HepG2 (cell line): ENCODE measurements around the gene ZMYND8. TPM values are rescaled to one million over a fixed set of nuclear protein-coding genes. Genes with fewer than 3 reads are reported as not detected.

Experiments used
- DNMT3B ChIP-seq: conservative IDR thresholded peaks from 2 replicates; pipeline ENCODE4 v1.6.1; 2016; ENCODE audit warnings: missing biosample characterization, control low read depth
- FOXK2 ChIP-seq: fragments of 450-650 bp; IDR thresholded peaks from 2 replicates; pipeline ENCODE4 v1.6.1; 2016
- GFI1 ChIP-seq: sonication (generic); formaldehyde crosslinking; IDR thresholded peaks from 2 replicates; pipeline ENCODE4 v1.5.0; 2020; ENCODE audit warnings: missing genetic modification reagents, mild to moderate bottlenecking, borderline replicate concordance
- LCORL ChIP-seq, 2 experiments: fragments of 450-650 bp in 1 of 2; sonication (generic) in 1 of 2; formaldehyde crosslinking in 1 of 2; IDR thresholded peaks; 2 replicates each; pipeline versions ENCODE4 v1.5.0 to v1.6.1; 2017 to 2020; ENCODE audit warnings: antibody characterized with exemption in 1 of 2, missing genetic modification reagents in 1 of 2
- MAZ ChIP-seq, 2 experiments: sonication (generic) in 1 of 2; formaldehyde crosslinking in 1 of 2; IDR thresholded peaks; 2 replicates each; pipeline versions ENCODE4 v1.5.0 to v1.6.1; 2012 to 2020; ENCODE audit warnings: low read depth in 2 of 2, mild to moderate bottlenecking in 2 of 2, borderline replicate concordance in 1 of 2, improper control_type of control experiment in 1 of 2, low read length in 1 of 2, missing genetic modification reagents in 1 of 2, moderate library complexity in 1 of 2
- NBN ChIP-seq: fragments of 450-650 bp; conservative IDR thresholded peaks from 2 replicates; pipeline ENCODE4 v1.6.1; 2017
- NFATC3 ChIP-seq: sonication (generic); formaldehyde crosslinking; IDR thresholded peaks from 2 replicates; pipeline ENCODE4 v1.5.1; 2020; ENCODE audit warnings: mild to moderate bottlenecking, missing genetic modification reagents
- PAX8 ChIP-seq: sonication (generic); formaldehyde crosslinking; IDR thresholded peaks from 2 replicates; pipeline ENCODE4 v1.8.0; 2022; ENCODE audit warnings: mild to moderate bottlenecking, missing genetic modification reagents, borderline replicate concordance
- RBAK ChIP-seq: sonication (generic); formaldehyde crosslinking; IDR thresholded peaks from 2 replicates; pipeline ENCODE4 v1.5.1; 2020; ENCODE audit warnings: mild to moderate bottlenecking, missing genetic modification reagents
- RBM39 ChIP-seq: fragments of 200-400 bp; formaldehyde crosslinking; IDR thresholded peaks from one replicate; pipeline ENCODE4 v1.6.1; 2018; ENCODE audit warnings: antibody characterized with exemption, mild to moderate bottlenecking, low read depth, low read length; ENCODE audit not compliant: poor library complexity, severe bottlenecking
- RELA ChIP-seq: sonication (generic); formaldehyde crosslinking; IDR thresholded peaks from 2 replicates; pipeline ENCODE4 v1.4.0; 2020; ENCODE audit warnings: missing genetic modification reagents
- SIX1 ChIP-seq: sonication (generic); formaldehyde crosslinking; IDR thresholded peaks from 2 replicates; pipeline ENCODE4 v1.4.0; 2020; ENCODE audit warnings: missing genetic modification reagents, borderline replicate concordance
- TP53 ChIP-seq: sonication (generic); formaldehyde crosslinking; conservative IDR thresholded peaks from 2 replicates; pipeline ENCODE4 v1.4.0; 2020; ENCODE audit warnings: missing genetic modification reagents
- ZFP1 ChIP-seq: IDR thresholded peaks from 2 replicates; pipeline ENCODE4 v1.6.1; 2016
- ZNF3 ChIP-seq: IDR thresholded peaks from 2 replicates; pipeline ENCODE4 v1.7.0; 2017; ENCODE audit warnings: inconsistent platforms
- ZNF33B ChIP-seq: sonication (generic); formaldehyde crosslinking; IDR thresholded peaks from 2 replicates; pipeline ENCODE4 v1.5.1; 2020; ENCODE audit warnings: mild to moderate bottlenecking, missing genetic modification reagents
- ZNF350 ChIP-seq: sonication (generic); formaldehyde crosslinking; IDR thresholded peaks from 2 replicates; pipeline ENCODE4 v1.4.0; 2020; ENCODE audit warnings: mild to moderate bottlenecking, low read depth, missing genetic modification reagents, borderline replicate concordance
- ZNF747 ChIP-seq: sonication (generic); formaldehyde crosslinking; IDR thresholded peaks from 2 replicates; pipeline ENCODE4 v1.8.1; 2023; ENCODE audit warnings: missing genetic modification reagents, mild to moderate bottlenecking, borderline replicate concordance
- polyA plus RNA-seq, 8 experiments: library from polyadenylated mRNA; depleted of rRNA in 3 of 8; stranded (reverse) in 7 of 8; unstranded in 1 of 8; fragments of >200 nt; fragmentation: Illumina TruSeq in 4 of 8; extraction: Trizol in 4 of 8; gene quantifications; 2 replicates each; pipeline versions ENCODE4 v1.2.1 to v1.2.3, GENCODE V29; 2011 to 2016; ENCODE audit warnings: low read depth in 4 of 8, missing spikeins in 1 of 8, mixed read lengths in 1 of 8; ENCODE audit not compliant: insufficient read depth in 1 of 8
- total RNA-seq, 5 experiments: library from RNA; depleted of rRNA; stranded (reverse); fragments of >200 nt; fragmentation: Illumina TruSeq; extraction: Trizol; gene quantifications; 2 replicates each; pipeline ENCODE4 v1.2.3, GENCODE V29; 2016; ENCODE audit warnings: low read depth in 1 of 5
- TF ChIP-seq, protein P1 (sequence below): sonication (generic); formaldehyde crosslinking; IDR thresholded peaks from 2 replicates; pipeline ENCODE4 v1.5.1; 2020; ENCODE audit warnings: missing genetic modification reagents, mild to moderate bottlenecking, borderline replicate concordance
- TF ChIP-seq, protein P2 (sequence below): sonication (generic); formaldehyde crosslinking; conservative IDR thresholded peaks from 2 replicates; pipeline ENCODE4 v1.8.0; 2022; ENCODE audit warnings: missing genetic modification reagents
- TF ChIP-seq, protein P3 (sequence below): sonication (generic); formaldehyde crosslinking; IDR thresholded peaks from 2 replicates; pipeline ENCODE4 v1.8.0; 2023; ENCODE audit warnings: mild to moderate bottlenecking, missing genetic modification reagents
- TF ChIP-seq, protein P4 (sequence below): sonication (generic); formaldehyde crosslinking; IDR thresholded peaks from 2 replicates; pipeline ENCODE4 v1.9.0; 2021; ENCODE audit warnings: missing genetic modification reagents, mild to moderate bottlenecking, borderline replicate concordance

Gene ZMYND8
- total and polyA plus RNA-seq, 2 of the 13 experiments (the other 11 are each of a cell fraction or from before 2014, with no cell fraction given): 53.9 to 84.7 TPM

DNA sequence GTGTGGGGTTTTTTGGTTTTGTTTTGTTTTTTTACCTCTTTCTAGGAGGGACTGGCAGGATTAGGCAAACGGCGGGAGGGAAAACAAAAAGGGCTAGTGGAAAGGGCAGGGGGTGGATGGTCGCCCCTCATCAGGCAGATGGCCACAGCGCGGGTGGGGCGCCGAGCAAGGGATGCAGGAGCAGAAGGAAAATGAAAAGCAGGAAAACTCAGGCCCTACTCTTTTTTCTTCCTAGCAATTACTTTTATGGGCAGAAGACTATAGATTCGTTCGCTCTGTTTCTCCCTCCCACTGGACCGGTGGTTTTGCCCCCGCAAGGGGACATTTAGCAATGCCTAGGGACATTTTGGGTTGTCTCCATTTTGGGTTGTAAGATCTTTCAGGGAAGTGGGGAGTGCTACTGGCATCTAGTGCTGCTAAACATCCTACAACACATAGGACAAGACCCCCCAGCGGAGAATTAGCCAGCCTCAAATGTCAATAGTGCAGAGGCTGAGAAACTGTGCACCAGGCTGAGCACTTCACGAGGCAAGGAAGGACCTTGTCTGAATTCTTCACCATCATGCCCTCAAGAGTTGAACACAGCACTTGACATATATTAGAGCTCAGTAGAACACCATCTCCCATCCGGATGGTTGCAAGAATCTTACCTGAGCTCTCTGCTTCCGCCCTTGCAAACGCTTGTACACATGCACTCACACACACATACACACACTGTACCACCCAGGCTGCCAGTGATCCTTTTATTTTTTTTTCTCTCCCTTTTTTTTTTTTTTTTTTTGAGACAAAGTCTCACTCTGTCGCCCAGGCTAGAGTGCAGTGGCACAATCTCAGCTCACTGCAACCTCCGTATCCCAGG is 4.8 kb upstream of the ZMYND8 start (continued):
- TF ChIP-seq, protein P1, sequence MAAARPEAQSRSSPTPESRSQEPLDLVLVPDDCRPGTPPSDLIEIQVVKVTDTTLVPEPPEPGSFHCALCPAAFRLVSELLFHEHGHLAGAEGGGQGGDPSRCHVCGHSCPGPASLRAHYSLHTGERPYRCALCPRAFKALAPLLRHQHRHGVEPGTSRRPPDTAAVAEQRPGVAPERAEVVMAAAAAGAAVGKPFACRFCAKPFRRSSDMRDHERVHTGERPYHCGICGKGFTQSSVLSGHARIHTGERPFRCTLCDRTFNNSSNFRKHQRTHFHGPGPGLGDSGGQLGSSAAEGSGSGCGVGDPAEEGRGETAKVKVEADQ (CRISPR knock-in tag): 0 out of 2 replicates have a peak, but pooled peaks have one; percentile 67
- TF ChIP-seq ZNF33B (CRISPR knock-in tag) (peak; percentile 12; the same call in 1 of the 2 replicates), NFATC3 (0 out of 2 replicates have a peak, but pooled peaks have one; percentile 62), LCORL (IDR thresholded peaks at IDR 0.05) (no peak), LCORL (CRISPR knock-in tag; IDR thresholded peaks at IDR 0.05) (no peak; the same call in 1 of the 2 replicates), RBAK (0 out of 2 replicates have a peak, but pooled peaks have one; percentile 4), PAX8 (CRISPR knock-in tag) (no peak), NBN (0 out of 2 replicates have a peak, but pooled peaks have one; percentile 50), ZNF747 (peak; percentile 63; the same call in 1 of the 2 replicates), GFI1 (CRISPR knock-in tag) (peak; percentile 13; the same call in 1 of the 2 replicates), ZFP1 (CRISPR knock-in tag) (0 out of 2 replicates have a peak, but pooled peaks have one; percentile 1), RBM39 (peak; percentile 74), MAZ (IDR thresholded peaks at IDR 0.05; ENCODE audit: borderline replicate concordance, low read depth, low read length) (peak; percentile 20; the same call in 1 of the 2 replicates), MAZ (CRISPR knock-in tag; IDR thresholded peaks at IDR 0.05; ENCODE audit: low read depth) (no peak), FOXK2 (0 out of 2 replicates have a peak, but pooled peaks have one; percentile 3), ZNF350 (0 out of 2 replicates have a peak, but pooled peaks have one; percentile 0), RELA (CRISPR knock-in tag) (0 out of 2 replicates have a peak, but pooled peaks have one; percentile 22), SIX1 (CRISPR knock-in tag) (no peak), TP53 (CRISPR knock-in tag) (0 out of 2 replicates have a peak, but pooled peaks have one; percentile 22), DNMT3B (CRISPR knock-in tag) (0 out of 2 replicates have a peak, but pooled peaks have one; percentile 21), ZNF3 (0 out of 2 replicates have a peak, but pooled peaks have one; percentile 12)
- TF ChIP-seq, protein P2, sequence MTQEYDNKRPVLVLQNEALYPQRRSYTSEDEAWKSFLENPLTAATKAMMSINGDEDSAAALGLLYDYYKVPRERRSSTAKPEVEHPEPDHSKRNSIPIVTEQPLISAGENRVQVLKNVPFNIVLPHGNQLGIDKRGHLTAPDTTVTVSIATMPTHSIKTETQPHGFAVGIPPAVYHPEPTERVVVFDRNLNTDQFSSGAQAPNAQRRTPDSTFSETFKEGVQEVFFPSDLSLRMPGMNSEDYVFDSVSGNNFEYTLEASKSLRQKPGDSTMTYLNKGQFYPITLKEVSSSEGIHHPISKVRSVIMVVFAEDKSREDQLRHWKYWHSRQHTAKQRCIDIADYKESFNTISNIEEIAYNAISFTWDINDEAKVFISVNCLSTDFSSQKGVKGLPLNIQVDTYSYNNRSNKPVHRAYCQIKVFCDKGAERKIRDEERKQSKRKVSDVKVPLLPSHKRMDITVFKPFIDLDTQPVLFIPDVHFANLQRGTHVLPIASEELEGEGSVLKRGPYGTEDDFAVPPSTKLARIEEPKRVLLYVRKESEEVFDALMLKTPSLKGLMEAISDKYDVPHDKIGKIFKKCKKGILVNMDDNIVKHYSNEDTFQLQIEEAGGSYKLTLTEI (CRISPR knock-in tag): no peak
- TF ChIP-seq, protein P3, sequence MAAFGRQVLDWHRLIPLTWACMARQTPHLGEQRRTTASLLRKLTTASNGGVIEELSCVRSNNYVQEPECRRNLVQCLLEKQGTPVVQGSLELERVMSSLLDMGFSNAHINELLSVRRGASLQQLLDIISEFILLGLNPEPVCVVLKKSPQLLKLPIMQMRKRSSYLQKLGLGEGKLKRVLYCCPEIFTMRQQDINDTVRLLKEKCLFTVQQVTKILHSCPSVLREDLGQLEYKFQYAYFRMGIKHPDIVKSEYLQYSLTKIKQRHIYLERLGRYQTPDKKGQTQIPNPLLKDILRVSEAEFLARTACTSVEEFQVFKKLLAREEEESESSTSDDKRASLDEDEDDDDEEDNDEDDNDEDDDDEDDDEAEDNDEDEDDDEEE (CRISPR knock-in tag): peak; percentile 40; the same call in 1 of the 2 replicates
- TF ChIP-seq, protein P4, sequence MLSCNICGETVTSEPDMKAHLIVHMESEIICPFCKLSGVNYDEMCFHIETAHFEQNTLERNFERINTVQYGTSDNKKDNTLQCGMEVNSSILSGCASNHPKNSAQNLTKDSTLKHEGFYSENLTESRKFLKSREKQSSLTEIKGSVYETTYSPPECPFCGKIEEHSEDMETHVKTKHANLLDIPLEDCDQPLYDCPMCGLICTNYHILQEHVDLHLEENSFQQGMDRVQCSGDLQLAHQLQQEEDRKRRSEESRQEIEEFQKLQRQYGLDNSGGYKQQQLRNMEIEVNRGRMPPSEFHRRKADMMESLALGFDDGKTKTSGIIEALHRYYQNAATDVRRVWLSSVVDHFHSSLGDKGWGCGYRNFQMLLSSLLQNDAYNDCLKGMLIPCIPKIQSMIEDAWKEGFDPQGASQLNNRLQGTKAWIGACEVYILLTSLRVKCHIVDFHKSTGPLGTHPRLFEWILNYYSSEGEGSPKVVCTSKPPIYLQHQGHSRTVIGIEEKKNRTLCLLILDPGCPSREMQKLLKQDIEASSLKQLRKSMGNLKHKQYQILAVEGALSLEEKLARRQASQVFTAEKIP (CRISPR knock-in tag): no peak
